H9 (cell line): ENCODE results near the gene ATXN10. TPM values are rescaled to one million over a fixed set of nuclear protein-coding genes. Genes with fewer than 3 reads are reported as not detected.

Source experiments
- DNase-seq: peaks from one replicate; pipeline ENCODE4 v3.0.0-alpha.2; 2017
- H2AFZ ChIP-seq: one replicate; pipeline ENCODE4 v1.6.1; 2013; ENCODE audit warnings: mild to moderate bottlenecking, low read length, control low read depth, moderate library complexity
- H2AK5ac ChIP-seq: 2 replicates; pipeline ENCODE4 v1.6.1; 2013; ENCODE audit warnings: low read length, control low read depth, mixed read lengths; ENCODE audit not compliant: insufficient read length
- H2BK120ac ChIP-seq: one replicate; pipeline ENCODE4 v1.6.1; 2013; ENCODE audit warnings: low read depth, mild to moderate bottlenecking, low read length, control low read depth, inconsistent platforms; ENCODE audit not compliant: poor library complexity, severe bottlenecking
- H2BK12ac ChIP-seq: 2 replicates; pipeline ENCODE4 v1.6.1; 2013; ENCODE audit warnings: low read length, control low read depth, mixed read lengths, low read depth; ENCODE audit not compliant: insufficient read length
- H2BK15ac ChIP-seq: 2 replicates; pipeline ENCODE4 v1.6.1; 2013; ENCODE audit warnings: low read depth, low read length, control low read depth
- H2BK20ac ChIP-seq: one replicate; pipeline ENCODE4 v1.6.1; 2013; ENCODE audit warnings: low read depth, mild to moderate bottlenecking, low read length, control low read depth, inconsistent platforms; ENCODE audit not compliant: poor library complexity, severe bottlenecking
- H2BK5ac ChIP-seq: 2 replicates; pipeline ENCODE4 v1.6.1; 2013; ENCODE audit warnings: low read length, control low read depth, mixed read lengths; ENCODE audit not compliant: insufficient read length
- H3K14ac ChIP-seq: 2 replicates; pipeline ENCODE4 v1.6.1; 2013; ENCODE audit warnings: low read length, control low read depth; ENCODE audit not compliant: insufficient read depth
- H3K18ac ChIP-seq: 2 replicates; pipeline ENCODE4 v1.6.1; 2013; ENCODE audit warnings: low read depth, mild to moderate bottlenecking, mixed read lengths, low read length, control low read depth; ENCODE audit not compliant: insufficient read length
- H3K23ac ChIP-seq: 2 replicates; pipeline ENCODE4 v1.6.1; 2013; ENCODE audit warnings: low read length, control low read depth, mixed read lengths, low read depth; ENCODE audit not compliant: insufficient read length
- H3K23me2 ChIP-seq: 2 replicates; pipeline ENCODE4 v1.6.1; 2013; ENCODE audit warnings: low read depth, mild to moderate bottlenecking, mixed read lengths, low read length, control low read depth; ENCODE audit not compliant: insufficient read length, poor library complexity, severe bottlenecking
- H3K27ac ChIP-seq: 2 replicates; pipeline ENCODE4 v1.5.1; 2013; ENCODE audit warnings: low read length, control low read depth, mixed read lengths, low read depth; ENCODE audit not compliant: insufficient read length
- H3K27me3 ChIP-seq: 2 replicates; pipeline ENCODE4 v1.6.1; 2013; ENCODE audit warnings: low read length, control low read depth, inconsistent platforms; ENCODE audit not compliant: insufficient read depth
- H3K4ac ChIP-seq: 2 replicates; pipeline ENCODE4 v1.6.1; 2013; ENCODE audit warnings: low read depth, mild to moderate bottlenecking, control low read depth, inconsistent platforms, low read length, moderate library complexity
- H3K4me1 ChIP-seq: 2 replicates; pipeline ENCODE4 v1.6.1; 2013; ENCODE audit warnings: low read length, control low read depth, inconsistent platforms; ENCODE audit not compliant: insufficient read depth
- H3K4me2 ChIP-seq: 2 replicates; pipeline ENCODE4 v1.6.1; 2013; ENCODE audit warnings: low read length, control low read depth, mixed read lengths; ENCODE audit not compliant: insufficient read length, insufficient read depth
- H3K56ac ChIP-seq: 2 replicates; pipeline ENCODE4 v1.6.1; 2013; ENCODE audit warnings: low read depth, mild to moderate bottlenecking, mixed read lengths, low read length, control low read depth; ENCODE audit not compliant: insufficient read length
- H3K79me1 ChIP-seq: 2 replicates; pipeline ENCODE4 v1.6.1; 2013; ENCODE audit warnings: low read depth, mild to moderate bottlenecking, moderate library complexity, low read length, control low read depth, inconsistent platforms; ENCODE audit not compliant: insufficient read depth, poor library complexity, severe bottlenecking
- H3K79me2 ChIP-seq: 2 replicates; pipeline ENCODE4 v1.6.1; 2013; ENCODE audit warnings: low read length, control low read depth, inconsistent platforms; ENCODE audit not compliant: insufficient read depth
- H3K9ac ChIP-seq: 2 replicates; pipeline ENCODE4 v1.6.1; 2013; ENCODE audit warnings: low read length, control low read depth, mixed read lengths; ENCODE audit not compliant: insufficient read length; ENCODE audit errors: extremely low read depth
- H3K9me3 ChIP-seq: one replicate; pipeline ENCODE4 v1.6.1; 2013; ENCODE audit warnings: low read depth, low read length, inconsistent platforms; ENCODE audit not compliant: control insufficient read depth
- H3T11ph ChIP-seq: one replicate; pipeline ENCODE4 v1.6.1; 2013; ENCODE audit warnings: mild to moderate bottlenecking, low read length, control low read depth, inconsistent platforms
- H4K20me1 ChIP-seq: one replicate; pipeline ENCODE4 v1.6.1; 2013; ENCODE audit not compliant: control insufficient read depth, insufficient read length, insufficient read depth
- H4K5ac ChIP-seq: 2 replicates; pipeline ENCODE4 v1.6.1; 2013; ENCODE audit warnings: low read depth, mild to moderate bottlenecking, mixed read lengths, low read length, control low read depth; ENCODE audit not compliant: insufficient read length
- H4K8ac ChIP-seq: replicated peaks from 2 replicates; pipeline ENCODE4 v1.6.1; 2013; ENCODE audit warnings: low read length, control low read depth, mixed read lengths, low read depth; ENCODE audit not compliant: insufficient read length
- H4K91ac ChIP-seq: 2 replicates; pipeline ENCODE4 v1.6.1; 2013; ENCODE audit warnings: low read depth, mild to moderate bottlenecking, moderate library complexity, mixed read lengths, low read length, control low read depth; ENCODE audit not compliant: insufficient read length
- H3K27ac Mint-ChIP-seq, 3 experiments: 2 replicates in 2 of 3; 3 replicates in 1 of 3; pipeline ENCODE4 v1.8.0; 2020 to 2021; ENCODE audit warnings: mixed read lengths in 3 of 3, mild to moderate bottlenecking in 1 of 3, moderate library complexity in 1 of 3
- H3K27me3 Mint-ChIP-seq: 2 replicates; pipeline ENCODE4 v1.8.0; 2021; ENCODE audit warnings: low read depth, mild to moderate bottlenecking, moderate library complexity, mixed read lengths
- H3K36me3 Mint-ChIP-seq, 3 experiments: 2 replicates in 2 of 3; 3 replicates in 1 of 3; pipeline ENCODE4 v1.8.0; 2020 to 2021; ENCODE audit warnings: low read depth in 3 of 3, mixed read lengths in 3 of 3; ENCODE audit not compliant: insufficient read depth in 1 of 3
- H3K4me1 Mint-ChIP-seq, 2 experiments: 2 replicates each; pipeline ENCODE4 v1.8.0; 2020; ENCODE audit warnings: mixed read lengths in 2 of 2
- H3K4me3 Mint-ChIP-seq, 2 experiments: 2 replicates in 1 of 2; 3 replicates in 1 of 2; pipeline ENCODE4 v1.8.0; 2020 to 2021; ENCODE audit warnings: mild to moderate bottlenecking in 2 of 2, mixed read lengths in 2 of 2, moderate library complexity in 1 of 2
- H3K9me3 Mint-ChIP-seq, 2 experiments: 2 replicates in 1 of 2; 3 replicates in 1 of 2; pipeline ENCODE4 v1.8.0; 2020; ENCODE audit warnings: mild to moderate bottlenecking in 2 of 2, mixed read lengths in 2 of 2, moderate library complexity in 1 of 2
- CTCF ChIP-seq: fragments of 200-600 bp; sonication (generic); conservative IDR thresholded peaks from 3 replicates; pipeline ENCODE4 v1.8.0; 2021; ENCODE audit warnings: antibody characterized with exemption, mild to moderate bottlenecking
- WGBS: extraction: QIAGEN DNeasy Blood & Tissue Kit; methylation state at CpG from one replicate; pipeline ENCODE4 v1.1.7; 2013; ENCODE audit warnings: missing lambda C conversion rate, low lambda C conversion rate, mixed read lengths; ENCODE audit not compliant: insufficient read length; ENCODE audit errors: extremely low coverage; 5-methylcytosine and 5-hydroxymethylcytosine counted together
- total RNA-seq: library from RNA; stranded (reverse); gene quantifications from 2 replicates; pipeline ENCODE4 v1.2.1, GENCODE V29; 2021

ATXN10 gene
- total RNA-seq, 1 experiment from 2014 or later: 210 TPM

- H3K56ac ChIP-seq: no peak overlapping the region
- no peaks in the 10 kb centered on the region for H3K79me1 ChIP-seq
- peaks cover 0 to 2% (median 0%) of the 10 kb centered on the region in 3 experiments; a peak in 4 of 7 replicates for H3K36me3 Mint-ChIP-seq
- H4K8ac ChIP-seq: no peak overlapping the region
- H3K79me2 ChIP-seq: peaks cover 3% of the 10 kb centered on the region; the same call in 1 of the 2 replicates
- no peaks in the 10 kb centered on the region for H3K27me3 ChIP-seq
- no peak overlapping the region for H2BK20ac ChIP-seq
- H3K27ac ChIP-seq: no peak overlapping the region
- WGBS: no CpG with 5 or more reads among the region's 3 CpGs
- no peak overlapping the region for H2BK5ac ChIP-seq
- no peak overlapping the region for H3K14ac ChIP-seq
- H4K20me1 ChIP-seq: peaks cover 3% of the 10 kb centered on the region
- no peak for DNase-seq
- H3K4me1 Mint-ChIP-seq: peaks cover 23 to 25% of the 10 kb centered on the region in 2 experiments
- H4K91ac ChIP-seq: no peak overlapping the region
- H3K4ac ChIP-seq: no peak overlapping the region
- H2BK12ac ChIP-seq: no peak overlapping the region
- no peaks in the 10 kb centered on the region for H3K4me1 ChIP-seq
- H3K27me3 Mint-ChIP-seq: no peaks in the 10 kb centered on the region
- no peak overlapping the region for H2AFZ ChIP-seq
- no peak overlapping the region for H2BK120ac ChIP-seq
- no peaks in the 10 kb centered on the region for H3K23me2 ChIP-seq
- no peak overlapping the region for H3K23ac ChIP-seq
- H3K4me2 ChIP-seq: no peak overlapping the region
- H3K9me3 ChIP-seq: no peaks in the 10 kb centered on the region
- no peaks in the 10 kb centered on the region for H3K9me3 Mint-ChIP-seq
- H3K27ac Mint-ChIP-seq: no peak overlapping the region
- H4K5ac ChIP-seq: no peak overlapping the region
- no peak overlapping the region for H3T11ph ChIP-seq
- no peak overlapping the region for H3K9ac ChIP-seq
- no peak overlapping the region for H3K18ac ChIP-seq
- no peak overlapping the region for H2BK15ac ChIP-seq
- no peak overlapping the region for H3K4me3 Mint-ChIP-seq
- TF ChIP-seq CTCF: no peak
- no peak overlapping the region for H2AK5ac ChIP-seq
Observed at GRCh38 chr22:45777852-45778375, 106.3 kb downstream of the ATXN10 start.
